ENCODE data around the gene NOTUM.
A peak's percentile ranks its signal among the peaks of the same experiment; 100 is the strongest.
"Not testable (repeated sequence)": the region's sequence is repeated elsewhere in the genome, so short reads cannot be mapped to it uniquely, and the experiment has no call there.

The NOTUM gene

DNA sequence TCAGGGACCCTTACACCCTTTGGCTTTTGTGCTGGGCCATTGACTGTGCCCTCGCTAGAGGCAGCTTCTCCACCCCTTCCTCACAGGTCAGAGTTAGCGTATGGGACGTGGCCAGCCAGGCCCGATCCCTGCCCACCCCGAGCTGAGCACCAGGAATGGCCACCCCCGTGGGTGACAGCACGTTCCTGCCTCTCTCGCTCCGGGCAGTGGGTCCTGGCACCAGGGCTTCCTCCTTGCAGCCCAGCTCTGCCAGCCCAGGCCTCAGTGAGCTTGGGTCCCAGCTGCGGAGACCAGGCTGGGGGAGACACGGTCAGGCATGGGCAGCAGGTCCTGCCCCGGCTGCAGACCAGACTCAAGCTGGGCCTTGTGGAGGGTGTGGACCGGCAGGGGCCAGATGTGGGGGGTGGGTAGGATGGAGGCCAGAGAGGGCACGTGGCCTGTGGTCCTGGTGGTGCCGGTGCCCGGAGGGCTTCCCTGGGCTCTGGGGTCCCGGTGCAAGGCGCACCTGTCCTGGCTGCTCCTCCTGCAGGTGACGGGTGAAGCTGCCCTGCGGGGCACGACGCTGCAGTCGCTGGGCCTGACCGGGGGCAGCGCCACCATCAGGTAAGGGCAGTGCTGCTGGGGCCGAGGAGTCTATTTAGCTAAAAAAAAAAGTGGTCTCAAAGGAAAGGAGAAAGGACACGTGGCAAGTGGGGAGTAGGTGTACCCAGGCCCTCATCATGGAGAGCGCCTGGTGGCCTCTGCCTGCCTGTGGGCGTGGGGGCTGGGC is 34.7 kb upstream of the NOTUM start:
- no peak for DNase-seq

GRCh38 chr17:81994593-81995462 is 33.8 kb upstream of the NOTUM start:
- no peak for DNase-seq

DNA sequence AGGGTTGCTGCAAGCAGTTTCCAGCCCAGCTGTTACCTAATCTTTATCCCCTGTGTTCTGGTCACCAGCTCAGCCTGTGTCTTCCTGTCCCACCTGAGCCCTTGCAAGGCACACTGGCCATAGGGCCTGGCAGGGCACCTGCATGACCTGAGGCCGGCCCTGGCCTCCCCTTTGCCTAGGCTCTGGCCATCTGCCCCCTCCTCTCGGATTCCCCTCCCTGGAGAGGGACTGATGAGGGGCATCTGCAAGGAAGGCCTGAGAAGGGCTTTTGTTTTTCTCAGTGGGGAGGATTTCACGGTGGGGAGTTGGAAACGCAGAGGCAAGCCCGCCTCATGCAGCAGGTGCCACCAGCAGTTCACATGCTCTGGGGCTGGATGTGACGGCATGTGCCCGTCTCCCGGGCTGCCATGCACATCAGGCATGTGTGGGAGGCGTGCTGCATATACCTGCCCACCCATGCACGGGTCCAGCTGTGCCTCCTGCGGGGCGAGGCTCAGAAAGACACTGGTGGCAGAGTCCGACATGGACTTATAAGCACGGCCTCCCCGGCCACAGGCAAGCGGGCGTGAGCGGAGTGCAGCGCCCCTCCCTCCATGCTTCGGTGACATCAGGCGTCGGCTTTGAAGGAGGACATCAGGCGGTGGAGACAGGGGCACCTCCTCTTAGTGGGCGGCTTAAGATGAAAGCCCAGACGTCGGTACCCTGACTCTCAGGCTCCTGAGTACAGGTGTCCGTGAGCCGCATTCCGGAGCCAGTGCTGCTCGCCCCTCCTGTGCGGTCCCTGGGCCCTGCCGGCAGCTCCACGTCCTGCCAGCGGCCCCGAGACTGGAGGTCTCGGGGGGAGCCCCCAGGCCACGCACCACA is 33.0 kb upstream of the NOTUM start:
- no peak for DNase-seq

DNA sequence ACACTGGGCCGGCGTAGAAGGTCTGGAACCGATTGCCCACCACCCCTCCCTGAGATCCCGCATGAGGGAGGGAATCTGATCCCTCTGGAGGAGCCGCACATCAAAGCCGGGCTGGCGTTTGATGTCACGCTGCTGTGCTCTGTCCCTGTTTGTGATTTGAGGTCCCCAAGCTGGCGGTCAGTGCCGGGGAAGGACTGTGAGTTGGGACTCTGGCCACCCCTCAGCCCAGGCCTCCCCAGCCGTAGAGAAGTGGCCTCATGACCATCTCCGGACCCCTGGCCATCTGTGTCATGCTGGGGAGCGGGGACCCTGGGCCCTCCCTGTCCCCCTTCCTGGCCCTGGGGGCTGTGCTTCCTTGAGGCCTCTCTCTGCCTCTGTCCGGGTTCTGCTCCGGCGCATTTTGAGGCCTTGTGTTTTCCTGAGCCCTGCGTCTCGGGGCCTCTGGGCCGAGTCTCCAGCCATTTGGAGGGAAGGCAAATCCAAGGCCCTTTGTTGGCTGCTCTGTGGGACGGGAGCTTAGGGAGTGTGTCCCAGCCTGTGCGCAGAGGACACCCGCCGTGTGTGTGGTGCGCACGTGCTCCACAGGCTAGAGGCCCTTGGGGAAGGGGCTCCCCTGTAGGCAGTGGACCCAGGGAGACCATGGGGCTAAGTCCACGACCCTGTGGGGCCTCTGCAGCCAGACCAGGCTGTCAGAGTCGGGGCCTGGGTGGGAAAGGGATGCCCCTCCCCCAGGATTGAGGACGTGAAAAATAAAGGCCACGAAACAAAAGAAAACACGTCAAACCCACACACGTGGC is 31.5 kb upstream of the NOTUM start:
- DNase-seq, result no peak

- DNase-seq, result no peak
These were observed 30.8 kb upstream of the NOTUM start for GRCh38 chr17:81991684-81992305.

GRCh38 chr17:81990836-81991683 is 30.1 kb upstream of the NOTUM start:
- DNase-seq, result no peak

- no peak for DNase-seq
These were observed 26.3 kb upstream of the NOTUM start for GRCh38 chr17:81987161-81987770.

- DNase-seq, result no peak
These were observed 25.6 kb upstream of the NOTUM start for GRCh38 chr17:81986606-81987005.

DNA sequence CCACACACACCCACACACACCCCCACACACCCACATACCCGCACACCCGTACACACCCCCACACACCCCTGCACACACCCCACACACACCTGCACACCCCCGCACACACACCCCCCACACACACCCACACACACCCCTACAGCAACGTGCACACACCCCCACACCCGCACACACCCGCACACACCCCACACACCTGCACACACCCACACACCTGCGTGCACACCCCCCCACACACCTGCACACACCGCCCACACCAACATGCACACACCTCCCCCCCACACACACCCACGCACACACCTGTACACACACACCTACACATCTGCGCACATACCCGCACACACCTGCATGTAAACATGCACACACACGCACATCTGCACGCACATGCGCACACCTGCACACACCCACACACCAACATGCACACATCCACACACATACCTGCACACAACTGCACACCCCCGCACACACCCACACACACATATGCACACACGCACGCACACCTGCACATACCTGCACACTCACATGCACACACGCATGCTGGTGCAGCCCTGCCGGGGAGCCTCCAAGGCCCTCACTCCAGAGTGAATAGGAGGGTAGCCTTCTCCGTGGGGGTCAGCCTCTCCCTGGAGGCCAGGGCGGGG is 23.9 kb upstream of the NOTUM start:
- DNase-seq, result no peak

DNA sequence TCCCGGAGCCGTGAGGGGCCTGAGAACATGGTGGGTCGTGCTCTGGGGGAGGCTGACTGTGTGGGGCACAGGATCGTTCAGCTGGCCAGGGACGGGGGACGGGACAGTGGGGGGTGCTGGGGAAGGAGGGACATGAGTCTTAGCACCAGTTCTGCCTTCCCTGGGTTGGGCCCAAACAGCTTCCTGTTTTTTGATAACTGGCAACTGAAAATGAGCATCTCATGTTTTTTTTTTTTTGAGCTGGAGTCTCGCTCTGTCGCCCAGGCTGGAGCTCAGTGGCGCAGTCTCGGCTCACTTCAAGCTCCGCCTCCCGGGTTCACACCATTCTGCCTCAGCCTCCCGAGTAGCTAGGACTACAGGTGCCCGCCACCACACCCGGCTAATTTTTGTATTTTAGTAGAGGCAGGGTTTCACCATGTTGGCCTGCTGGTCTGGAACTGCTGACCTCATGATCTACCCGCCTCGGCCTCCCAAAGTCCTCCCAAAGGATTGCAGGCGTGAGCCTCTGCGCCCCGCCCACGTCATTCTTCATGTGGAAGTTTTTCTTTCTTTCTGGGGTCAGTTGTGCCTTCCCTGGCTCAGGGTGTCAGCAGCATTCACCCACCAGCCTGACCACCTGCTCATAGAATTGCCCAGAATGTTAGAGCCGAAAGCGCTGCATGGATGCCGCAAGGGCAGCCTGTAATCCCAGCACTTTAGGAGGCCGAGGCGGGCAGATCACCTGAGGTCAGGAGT is 22.8 kb upstream of the NOTUM start:
- DNase-seq, result no peak

DNA sequence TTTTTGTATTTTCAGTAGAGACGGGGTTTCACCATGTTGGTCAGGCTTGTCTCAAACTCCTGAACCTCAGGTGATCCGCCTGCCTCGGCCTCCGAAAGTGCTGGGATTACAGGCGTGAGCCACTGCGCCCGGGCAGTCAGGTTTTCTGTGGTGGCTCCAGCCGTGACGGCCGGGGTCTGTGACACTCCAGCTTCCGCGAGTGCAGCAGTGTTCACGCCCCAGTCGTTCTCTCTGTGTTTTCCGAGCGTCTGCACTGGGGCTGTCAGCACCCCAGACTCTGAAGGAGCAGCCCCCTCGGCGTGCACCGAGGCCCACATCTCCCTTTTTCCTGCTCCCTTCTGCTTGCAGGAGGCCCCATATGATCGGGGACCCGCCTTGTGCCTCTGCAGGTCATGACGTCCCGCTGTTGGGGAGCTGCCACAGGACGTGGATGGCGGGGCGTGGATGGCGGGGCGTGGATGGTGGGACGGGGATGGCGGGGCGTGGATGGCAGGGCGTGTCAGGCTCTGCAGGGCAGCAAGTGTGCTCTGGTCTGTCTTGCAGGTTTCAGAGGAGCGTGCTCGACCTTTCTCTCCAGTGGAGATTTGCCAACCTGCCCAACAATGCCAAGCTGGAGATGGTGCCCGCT is 22.1 kb upstream of the NOTUM start:
- no peak for DNase-seq

DNA sequence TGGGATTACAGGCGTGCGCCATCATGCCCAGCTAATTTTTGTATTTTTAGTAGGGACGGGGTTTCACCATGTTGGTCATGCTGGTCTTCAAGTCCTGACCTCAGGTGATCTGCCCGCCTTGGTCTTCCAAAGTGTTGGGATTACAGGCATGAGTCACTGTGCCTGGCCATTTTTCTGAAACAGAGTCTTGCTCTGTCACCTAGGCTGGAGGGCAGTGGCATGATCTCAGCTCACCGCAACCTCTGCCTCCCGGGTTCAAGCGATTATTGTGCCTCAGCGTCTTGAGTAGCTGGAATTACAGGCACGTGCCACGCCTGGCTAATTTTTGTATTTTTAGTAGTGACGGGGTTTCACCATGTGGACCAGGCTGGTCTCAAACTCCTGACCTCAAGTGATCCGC is 20.5 kb upstream of the NOTUM start:
- not testable (repeated sequence) for DNase-seq

DNA sequence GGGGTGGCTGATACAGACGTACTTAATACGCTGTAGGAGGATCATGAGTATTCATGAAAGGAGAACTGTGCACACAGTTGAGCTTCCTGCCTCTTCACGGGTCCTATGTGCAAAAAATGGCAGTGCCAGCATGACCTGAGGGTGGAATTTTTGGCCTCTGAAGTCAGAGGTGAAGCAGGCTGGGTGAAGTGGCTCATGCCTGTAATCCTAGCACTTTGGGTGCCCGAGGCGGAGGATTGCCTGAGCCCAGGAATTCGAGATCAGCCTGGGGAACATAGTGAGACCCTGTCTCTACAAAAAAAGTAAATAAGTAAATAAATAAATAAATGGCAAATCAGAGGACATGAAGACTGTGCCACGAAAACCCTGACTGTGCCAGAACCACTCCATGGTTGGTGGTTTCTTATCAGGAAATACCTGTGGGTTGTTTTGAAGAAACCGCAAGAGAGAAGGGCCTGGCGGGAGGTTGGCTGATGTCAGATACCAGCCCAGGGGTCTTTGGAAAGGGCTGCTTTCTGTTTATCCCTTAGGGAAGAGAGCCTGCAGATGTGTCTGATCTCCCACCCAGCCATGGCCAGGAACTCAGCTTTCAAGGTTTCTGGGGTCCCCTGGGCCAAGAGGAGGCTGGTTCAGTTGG is 19.8 kb upstream of the NOTUM start:
- no peak for DNase-seq

DNA sequence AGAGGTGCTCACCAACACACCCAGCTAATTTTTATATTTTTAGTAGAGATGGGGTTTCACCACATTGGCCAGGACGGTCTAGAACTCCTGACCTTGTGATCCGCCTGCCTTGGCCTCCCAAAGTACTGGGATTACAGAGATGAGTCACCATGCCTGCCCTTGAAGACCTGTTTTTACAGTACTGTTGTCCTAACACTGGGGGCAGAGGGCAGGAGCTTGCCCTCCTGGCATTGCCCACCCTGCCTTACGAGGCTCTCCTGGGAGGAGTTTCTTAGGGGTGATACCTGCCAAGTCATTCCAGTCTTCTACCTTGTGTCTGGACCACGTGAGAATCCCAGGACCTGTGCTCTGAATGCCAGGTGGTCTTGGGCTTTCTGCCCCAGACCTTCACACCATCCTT is 19.1 kb upstream of the NOTUM start:
- DNase-seq, result no peak

DNA sequence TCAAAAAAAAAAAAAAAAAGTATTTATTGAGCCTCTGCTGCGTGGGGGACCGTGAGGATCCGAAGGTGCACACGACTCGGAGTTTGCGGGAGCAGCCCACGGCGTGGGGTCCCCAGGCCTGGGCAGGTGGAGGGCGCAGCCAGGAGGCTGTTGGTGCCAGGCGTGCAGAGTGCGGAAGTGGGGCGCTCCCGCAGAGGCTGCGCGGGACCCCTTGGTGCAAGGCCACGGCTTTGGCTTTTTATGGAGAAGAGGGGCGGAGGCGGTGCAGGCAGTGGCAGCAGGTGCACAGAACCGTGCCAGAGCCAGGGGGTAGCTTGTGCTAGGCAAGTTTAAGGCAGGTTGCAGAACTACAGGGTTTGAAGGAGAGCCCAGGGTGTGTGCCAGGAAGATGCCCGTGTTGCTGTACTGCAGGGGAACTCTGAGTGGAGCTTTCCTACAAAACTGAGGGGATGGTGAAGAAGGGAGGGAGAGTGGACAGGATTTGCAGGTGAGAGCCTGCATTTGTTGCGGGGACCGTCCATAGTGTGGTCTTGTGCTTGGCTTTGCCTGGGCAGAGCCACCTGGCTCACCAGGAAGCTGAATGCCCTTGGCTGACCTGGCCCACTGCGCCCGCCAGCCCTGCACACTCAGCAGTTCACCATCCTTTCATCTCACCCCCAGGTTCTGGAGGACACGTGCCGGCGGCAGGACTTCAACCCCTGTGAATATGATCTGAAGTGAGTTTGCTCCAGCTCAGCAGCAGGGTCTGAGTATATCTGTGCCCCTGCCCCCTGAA is 17.7 kb upstream of the NOTUM start:
- DNase-seq, result no peak

DNA sequence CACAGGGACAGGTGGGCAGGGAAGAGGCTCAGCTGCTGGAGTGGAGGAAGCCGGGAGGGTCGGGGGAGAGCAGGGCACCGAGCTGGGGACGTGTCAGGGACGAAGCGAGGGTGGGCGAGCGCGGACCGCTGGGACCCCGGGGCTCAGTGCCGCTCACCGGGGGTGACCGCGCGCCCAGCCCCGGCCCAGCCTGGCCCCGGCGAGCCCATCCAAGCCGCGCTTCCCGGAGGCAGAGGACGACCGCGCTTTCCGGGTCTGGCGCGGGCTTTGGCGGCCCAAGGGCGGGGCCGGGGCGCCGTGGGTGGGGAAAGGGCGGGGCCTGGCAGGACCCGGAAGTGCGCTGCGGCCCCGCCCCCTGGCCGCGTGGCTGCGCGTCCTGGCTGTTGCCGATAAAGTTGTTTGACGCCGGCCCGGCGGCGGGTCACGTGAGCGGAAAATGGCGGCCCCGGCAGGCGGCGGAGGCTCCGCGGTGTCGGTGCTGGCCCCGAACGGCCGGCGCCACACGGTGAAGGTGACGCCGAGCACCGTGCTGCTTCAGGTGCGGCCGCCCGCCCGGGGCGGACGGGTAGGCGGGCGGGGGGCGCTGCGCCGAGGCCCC is 16.3 kb upstream of the NOTUM start, which contains the start of gene ASPSCR1:
Gene ASPSCR1 (plus strand): TSS at position 419 of the 598 bp plus-strand sequence. CDS start 18 bp downstream, at position 437.
- DNase-seq, result peak; percentile 85 to 92 (median 88)
